ENCODE data around the gene SCNN1G. TPM values are rescaled to one million over a fixed set of nuclear protein-coding genes. Genes with fewer than 3 reads are reported as not detected.

Gene SCNN1G
- total and polyA plus RNA-seq, 9 of the 15 experiments (the other 6 are each of a cell fraction or from before 2014, with no cell fraction given): not detected

GRCh38 chr16:23146877-23147601, 35.5 kb upstream of the SCNN1G start (continued):
- TF ChIP-seq CREB3 (tag; conservative IDR thresholded peaks at IDR 0.05; ENCODE audit: low read depth) (no peak), SRF (CRISPR knock-in tag; IDR thresholded peaks at IDR 0.05) (no peak), ZNF583 (CRISPR knock-in tag; IDR thresholded peaks at IDR 0.05) (no peak), SP1 (CRISPR knock-in tag; IDR thresholded peaks at IDR 0.05) (no peak), TCF7L2 (IDR thresholded peaks at IDR 0.05; ENCODE audit: low read depth, low read length) (no peak)

GRCh38 chr16:23147666-23148065, 34.9 kb upstream of the SCNN1G start:
- DNase-seq (ENCODE audit: extremely low read depth in 1 of 4, low spot score in 3 of 4) (no peak), ATAC-seq (no peak), FAIRE-seq (no peak)
- peak overlapping the region in 1 of 2 experiments; percentile 8; a peak in 1 of 4 replicates for H3K9ac ChIP-seq (ENCODE audit: insufficient read depth in 1 of 2, low read depth in 2 of 2, low read length in 2 of 2)
- ChIA-PET POLR2A (no interaction called here), CTCF (ENCODE audit: low intra/inter-chr PET ratio) (no interaction called here)
- H3K27me3 ChIP-seq (ENCODE audit: control insufficient read depth in 2 of 2, insufficient read depth in 2 of 2, low read length in 2 of 2): peaks cover 0 to 6% of the 10 kb centered on the region in 2 experiments; a peak in 3 of 5 replicates
- H3K79me2 ChIP-seq (ENCODE audit: control insufficient read depth, insufficient read depth, low read length): peaks cover 17% of the 10 kb centered on the region
- H3K4me3 ChIP-seq: no peak overlapping the region
- in situ Hi-C loops (cut with MboI) (no loop called here), intact Hi-C loops (cut with micrococcal nuclease) (no loop called here)
- no peak overlapping the region for H2AFZ ChIP-seq (ENCODE audit: low read depth, low read length)
- peaks cover 8 to 20% of the 10 kb centered on the region in 2 experiments; a peak in 4 of 5 replicates for H3K4me1 ChIP-seq (replicated peaks in 1 of 2; ENCODE audit: control insufficient read depth in 2 of 2, insufficient read depth in 2 of 2, low read length in 2 of 2)
- BruUV-seq (replicated peaks): no TSS peak
- 64% methylated on average over 4 of the region's 4 CpGs for WGBS (ENCODE audit: insufficient coverage, low coverage, missing lambda C conversion rate)
- no peaks in the 10 kb centered on the region for H3K9me3 ChIP-seq (replicated peaks; ENCODE audit: control insufficient read depth, insufficient read depth, low read depth, low read length)
- no peaks in the 10 kb centered on the region for H3K9me1 ChIP-seq (ENCODE audit: control insufficient read depth, insufficient read depth, low read length)
- H3K27ac ChIP-seq (ENCODE audit: extremely low read depth, low read depth, low read length): no peak overlapping the region
- TF ChIP-seq ZNF121 (CRISPR knock-in tag; conservative IDR thresholded peaks at IDR 0.05) (peak; percentile 54; the same call in 1 of the 2 replicates), DNMT1 (IDR thresholded peaks at IDR 0.05) (no peak), SMAD4 (CRISPR knock-in tag; conservative IDR thresholded peaks at IDR 0.05) (no peak), SAP30 (IDR thresholded peaks at IDR 0.05; ENCODE audit: borderline replicate concordance, insufficient read depth, low read depth, low read length, poor library complexity, severe bottlenecking) (no peak), RBM34 (IDR thresholded peaks at IDR 0.05; ENCODE audit: borderline replicate concordance, insufficient read depth, low read length) (no peak), PKNOX1 (IDR thresholded peaks at IDR 0.05) (peak; percentile 42; the same call in 1 of the 2 replicates), MECOM (CRISPR knock-in tag; IDR thresholded peaks at IDR 0.05) (no peak)
- H3K4me2 ChIP-seq (ENCODE audit: insufficient read depth, low read length): no peak overlapping the region
- H4K20me1 ChIP-seq (replicated peaks; ENCODE audit: control insufficient read depth, insufficient read depth, low read length): no peaks in the 10 kb centered on the region; the same call in none of the 2 replicates
- no peaks in the 10 kb centered on the region for H3K36me3 ChIP-seq (ENCODE audit: control insufficient read depth, insufficient read depth, low read length)
